ENCODE data around the gene TIMM29. TPM values are rescaled to one million over a fixed set of nuclear protein-coding genes. Genes with fewer than 3 reads are reported as not detected.
A peak's percentile ranks its signal among the peaks of the same experiment; 100 is the strongest.

The TIMM29 gene
- total and polyA plus RNA-seq, 2 of the 13 experiments (the other 11 are each of a cell fraction or from before 2014, with no cell fraction given), result 7.1 to 33.8 TPM

DNA sequence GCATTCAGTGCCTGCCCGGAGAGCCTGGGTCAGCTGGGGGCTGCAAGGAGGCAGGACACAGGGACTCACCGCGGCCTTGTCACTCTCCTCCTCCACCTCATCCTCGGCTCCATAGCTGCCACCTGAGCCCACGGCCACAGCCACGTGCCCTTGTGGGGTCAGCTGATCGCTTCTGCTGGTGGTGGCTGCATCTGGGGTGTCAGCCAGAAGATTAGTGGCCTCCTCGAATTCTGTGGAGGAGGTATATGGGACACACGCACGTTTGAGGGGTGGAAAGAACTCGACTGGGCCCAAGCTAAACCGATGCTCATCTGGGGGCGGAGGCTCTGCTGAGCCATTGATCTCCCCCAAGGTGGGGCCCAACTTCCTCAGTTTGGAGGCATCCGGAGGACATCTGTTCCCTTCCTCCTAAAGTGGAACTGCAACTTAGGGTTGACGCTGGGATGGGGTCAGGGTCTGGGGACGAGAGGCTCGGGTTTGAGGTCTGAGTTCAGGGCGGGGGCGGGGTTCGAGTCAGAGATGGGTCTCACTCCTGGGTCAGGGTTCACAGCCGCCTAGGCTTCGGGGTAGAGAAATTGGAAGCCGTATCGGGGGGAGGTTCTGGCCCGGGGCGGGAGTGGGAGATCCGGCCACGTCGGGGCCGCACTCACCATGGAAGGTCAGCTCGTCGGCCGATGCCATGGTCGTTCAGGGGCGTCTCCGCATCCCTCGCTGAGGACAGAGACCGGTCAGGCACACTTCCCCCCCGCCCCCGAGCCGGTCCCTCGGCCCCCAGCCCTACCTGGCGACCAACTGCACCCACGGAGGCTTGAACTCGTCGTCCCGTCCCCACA is 665 bp upstream of the TIMM29 start (continued):
- TF ChIP-seq SRF (IDR thresholded peaks at IDR 0.05; ENCODE audit: low read depth, low read length), result no peak
- no peak for TF ChIP-seq SIN3B (IDR thresholded peaks at IDR 0.05; ENCODE audit: low read length)
- no peak for TF ChIP-seq ZFP37 (CRISPR knock-in tag; IDR thresholded peaks at IDR 0.05; ENCODE audit: borderline replicate concordance)
- TF ChIP-seq HOXA7 (CRISPR knock-in tag; IDR thresholded peaks at IDR 0.05), result no peak
- no peak for TF ChIP-seq FOXO1 (CRISPR knock-in tag; IDR thresholded peaks at IDR 0.05)
- TF ChIP-seq, protein P1, sequence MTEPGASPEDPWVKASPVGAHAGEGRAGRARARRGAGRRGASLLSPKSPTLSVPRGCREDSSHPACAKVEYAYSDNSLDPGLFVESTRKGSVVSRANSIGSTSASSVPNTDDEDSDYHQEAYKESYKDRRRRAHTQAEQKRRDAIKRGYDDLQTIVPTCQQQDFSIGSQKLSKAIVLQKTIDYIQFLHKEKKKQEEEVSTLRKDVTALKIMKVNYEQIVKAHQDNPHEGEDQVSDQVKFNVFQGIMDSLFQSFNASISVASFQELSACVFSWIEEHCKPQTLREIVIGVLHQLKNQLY (CRISPR knock-in tag; IDR thresholded peaks at IDR 0.05), result no peak
- TF ChIP-seq, protein P2, sequence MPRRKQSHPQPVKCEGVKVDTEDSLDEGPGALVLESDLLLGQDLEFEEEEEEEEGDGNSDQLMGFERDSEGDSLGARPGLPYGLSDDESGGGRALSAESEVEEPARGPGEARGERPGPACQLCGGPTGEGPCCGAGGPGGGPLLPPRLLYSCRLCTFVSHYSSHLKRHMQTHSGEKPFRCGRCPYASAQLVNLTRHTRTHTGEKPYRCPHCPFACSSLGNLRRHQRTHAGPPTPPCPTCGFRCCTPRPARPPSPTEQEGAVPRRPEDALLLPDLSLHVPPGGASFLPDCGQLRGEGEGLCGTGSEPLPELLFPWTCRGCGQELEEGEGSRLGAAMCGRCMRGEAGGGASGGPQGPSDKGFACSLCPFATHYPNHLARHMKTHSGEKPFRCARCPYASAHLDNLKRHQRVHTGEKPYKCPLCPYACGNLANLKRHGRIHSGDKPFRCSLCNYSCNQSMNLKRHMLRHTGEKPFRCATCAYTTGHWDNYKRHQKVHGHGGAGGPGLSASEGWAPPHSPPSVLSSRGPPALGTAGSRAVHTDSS (CRISPR knock-in tag; conservative IDR thresholded peaks at IDR 0.05), result no peak
- no peak for TF ChIP-seq ZNF746 (CRISPR knock-in tag; IDR thresholded peaks at IDR 0.05)
- TF ChIP-seq, protein P3, sequence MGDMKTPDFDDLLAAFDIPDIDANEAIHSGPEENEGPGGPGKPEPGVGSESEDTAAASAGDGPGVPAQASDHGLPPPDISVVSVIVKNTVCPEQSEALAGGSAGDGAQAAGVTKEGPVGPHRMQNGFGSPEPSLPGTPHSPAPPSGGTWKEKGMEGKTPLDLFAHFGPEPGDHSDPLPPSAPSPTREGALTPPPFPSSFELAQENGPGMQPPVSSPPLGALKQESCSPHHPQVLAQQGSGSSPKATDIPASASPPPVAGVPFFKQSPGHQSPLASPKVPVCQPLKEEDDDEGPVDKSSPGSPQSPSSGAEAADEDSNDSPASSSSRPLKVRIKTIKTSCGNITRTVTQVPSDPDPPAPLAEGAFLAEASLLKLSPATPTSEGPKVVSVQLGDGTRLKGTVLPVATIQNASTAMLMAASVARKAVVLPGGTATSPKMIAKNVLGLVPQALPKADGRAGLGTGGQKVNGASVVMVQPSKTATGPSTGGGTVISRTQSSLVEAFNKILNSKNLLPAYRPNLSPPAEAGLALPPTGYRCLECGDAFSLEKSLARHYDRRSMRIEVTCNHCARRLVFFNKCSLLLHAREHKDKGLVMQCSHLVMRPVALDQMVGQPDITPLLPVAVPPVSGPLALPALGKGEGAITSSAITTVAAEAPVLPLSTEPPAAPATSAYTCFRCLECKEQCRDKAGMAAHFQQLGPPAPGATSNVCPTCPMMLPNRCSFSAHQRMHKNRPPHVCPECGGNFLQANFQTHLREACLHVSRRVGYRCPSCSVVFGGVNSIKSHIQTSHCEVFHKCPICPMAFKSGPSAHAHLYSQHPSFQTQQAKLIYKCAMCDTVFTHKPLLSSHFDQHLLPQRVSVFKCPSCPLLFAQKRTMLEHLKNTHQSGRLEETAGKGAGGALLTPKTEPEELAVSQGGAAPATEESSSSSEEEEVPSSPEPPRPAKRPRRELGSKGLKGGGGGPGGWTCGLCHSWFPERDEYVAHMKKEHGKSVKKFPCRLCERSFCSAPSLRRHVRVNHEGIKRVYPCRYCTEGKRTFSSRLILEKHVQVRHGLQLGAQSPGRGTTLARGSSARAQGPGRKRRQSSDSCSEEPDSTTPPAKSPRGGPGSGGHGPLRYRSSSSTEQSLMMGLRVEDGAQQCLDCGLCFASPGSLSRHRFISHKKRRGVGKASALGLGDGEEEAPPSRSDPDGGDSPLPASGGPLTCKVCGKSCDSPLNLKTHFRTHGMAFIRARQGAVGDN (CRISPR knock-in tag; IDR thresholded peaks at IDR 0.05), result peak; percentile 64
- TF ChIP-seq, protein P4, sequence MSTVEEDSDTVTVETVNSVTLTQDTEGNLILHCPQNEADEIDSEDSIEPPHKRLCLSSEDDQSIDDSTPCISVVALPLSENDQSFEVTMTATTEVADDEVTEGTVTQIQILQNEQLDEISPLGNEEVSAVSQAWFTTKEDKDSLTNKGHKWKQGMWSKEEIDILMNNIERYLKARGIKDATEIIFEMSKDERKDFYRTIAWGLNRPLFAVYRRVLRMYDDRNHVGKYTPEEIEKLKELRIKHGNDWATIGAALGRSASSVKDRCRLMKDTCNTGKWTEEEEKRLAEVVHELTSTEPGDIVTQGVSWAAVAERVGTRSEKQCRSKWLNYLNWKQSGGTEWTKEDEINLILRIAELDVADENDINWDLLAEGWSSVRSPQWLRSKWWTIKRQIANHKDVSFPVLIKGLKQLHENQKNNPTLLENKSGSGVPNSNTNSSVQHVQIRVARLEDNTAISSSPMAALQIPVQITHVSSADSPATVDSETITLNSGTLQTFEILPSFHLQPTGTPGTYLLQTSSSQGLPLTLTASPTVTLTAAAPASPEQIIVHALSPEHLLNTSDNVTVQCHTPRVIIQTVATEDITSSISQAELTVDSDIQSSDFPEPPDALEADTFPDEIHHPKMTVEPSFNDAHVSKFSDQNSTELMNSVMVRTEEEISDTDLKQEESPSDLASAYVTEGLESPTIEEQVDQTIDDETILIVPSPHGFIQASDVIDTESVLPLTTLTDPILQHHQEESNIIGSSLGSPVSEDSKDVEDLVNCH (CRISPR knock-in tag; IDR thresholded peaks at IDR 0.05), result no peak
- TF ChIP-seq SMAD1 (CRISPR knock-in tag; IDR thresholded peaks at IDR 0.05; ENCODE audit: borderline replicate concordance, low read depth), result no peak
- TF ChIP-seq, protein P5, sequence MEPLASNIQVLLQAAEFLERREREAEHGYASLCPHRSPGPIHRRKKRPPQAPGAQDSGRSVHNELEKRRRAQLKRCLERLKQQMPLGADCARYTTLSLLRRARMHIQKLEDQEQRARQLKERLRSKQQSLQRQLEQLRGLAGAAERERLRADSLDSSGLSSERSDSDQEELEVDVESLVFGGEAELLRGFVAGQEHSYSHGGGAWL (CRISPR knock-in tag; IDR thresholded peaks at IDR 0.05), result 0 out of 2 replicates have a peak, but pooled peaks have one; percentile 44
- TF ChIP-seq SMARCE1 (IDR thresholded peaks at IDR 0.05; ENCODE audit: borderline replicate concordance), result no peak
- TF ChIP-seq, protein P6, sequence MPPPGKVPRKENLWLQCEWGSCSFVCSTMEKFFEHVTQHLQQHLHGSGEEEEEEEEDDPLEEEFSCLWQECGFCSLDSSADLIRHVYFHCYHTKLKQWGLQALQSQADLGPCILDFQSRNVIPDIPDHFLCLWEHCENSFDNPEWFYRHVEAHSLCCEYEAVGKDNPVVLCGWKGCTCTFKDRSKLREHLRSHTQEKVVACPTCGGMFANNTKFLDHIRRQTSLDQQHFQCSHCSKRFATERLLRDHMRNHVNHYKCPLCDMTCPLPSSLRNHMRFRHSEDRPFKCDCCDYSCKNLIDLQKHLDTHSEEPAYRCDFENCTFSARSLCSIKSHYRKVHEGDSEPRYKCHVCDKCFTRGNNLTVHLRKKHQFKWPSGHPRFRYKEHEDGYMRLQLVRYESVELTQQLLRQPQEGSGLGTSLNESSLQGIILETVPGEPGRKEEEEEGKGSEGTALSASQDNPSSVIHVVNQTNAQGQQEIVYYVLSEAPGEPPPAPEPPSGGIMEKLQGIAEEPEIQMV (CRISPR knock-in tag; IDR thresholded peaks at IDR 0.05; ENCODE audit: low read depth), result no peak
- TF ChIP-seq ZNF780A (CRISPR knock-in tag; IDR thresholded peaks at IDR 0.05), result no peak
- no peak for TF ChIP-seq ZNF558 (CRISPR knock-in tag; IDR thresholded peaks at IDR 0.05; ENCODE audit: borderline replicate concordance)

Data from HepG2 (cell line).